Lower leg skin (tissue), 3 donors: ENCODE measurements around the gene ABT1.

Experiments used
- POLR2A ChIP-seq, 2 donors: fragments of 450-650 bp; IDR thresholded peaks; one replicate each; pipeline ENCODE4 v1.6.1; 2016 to 2017; ENCODE audit warnings: antibody characterized with exemption in 2 of 2, mild to moderate bottlenecking in 1 of 2, moderate library complexity in 1 of 2
- TF ChIP-seq, protein P1 (sequence below), 3 donors: fragments of 450-650 bp; IDR thresholded peaks; one replicate each; pipeline ENCODE4 v1.5.1; 2016; ENCODE audit warnings: antibody characterized with exemption in 3 of 3, mild to moderate bottlenecking in 3 of 3, moderate library complexity in 2 of 3

DNA sequence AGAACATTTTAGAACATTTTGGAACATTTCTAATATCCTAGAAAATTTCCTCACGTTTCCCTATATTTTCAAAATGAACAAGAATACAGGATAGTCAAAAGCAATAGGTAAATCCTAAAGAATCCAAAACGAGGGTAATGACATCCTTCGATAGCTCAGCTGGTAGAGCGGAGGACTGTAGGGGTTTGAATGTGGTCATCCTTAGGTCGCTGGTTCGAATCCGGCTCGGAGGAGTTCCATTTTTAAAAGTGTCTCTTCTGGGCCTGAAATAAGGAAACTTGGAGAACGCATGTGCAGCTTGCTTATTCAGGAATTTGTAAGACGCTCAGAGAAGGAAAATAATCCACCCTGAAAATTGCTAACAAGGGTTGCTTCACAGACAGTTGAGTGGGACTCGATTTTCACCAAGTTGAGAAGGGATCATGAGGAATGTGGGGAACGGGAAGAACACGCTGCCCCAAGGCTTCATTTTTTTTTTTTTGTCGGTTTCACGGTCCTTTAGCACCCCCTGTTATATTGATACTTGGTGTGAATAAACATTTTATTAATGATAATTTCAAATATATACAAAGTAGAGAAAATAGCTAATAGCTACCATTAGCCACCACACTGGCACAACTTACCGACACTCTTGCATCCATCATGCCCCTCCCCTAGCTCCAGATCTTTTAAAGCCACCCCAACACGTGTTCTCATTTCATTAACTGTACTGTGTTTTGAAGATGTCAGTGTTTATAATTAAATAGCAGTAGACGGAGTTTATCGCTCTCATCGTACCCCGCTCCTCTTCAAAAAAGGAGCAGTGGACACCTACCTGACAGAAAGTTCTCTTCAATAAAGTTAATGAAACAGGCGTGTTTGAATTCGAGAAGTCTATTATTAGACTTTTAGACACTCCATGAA lies 1.8 kb upstream of the ABT1 start:
- TF ChIP-seq POLR2A (IDR thresholded peaks at IDR 0.05) = no peak
- TF ChIP-seq, protein P1, sequence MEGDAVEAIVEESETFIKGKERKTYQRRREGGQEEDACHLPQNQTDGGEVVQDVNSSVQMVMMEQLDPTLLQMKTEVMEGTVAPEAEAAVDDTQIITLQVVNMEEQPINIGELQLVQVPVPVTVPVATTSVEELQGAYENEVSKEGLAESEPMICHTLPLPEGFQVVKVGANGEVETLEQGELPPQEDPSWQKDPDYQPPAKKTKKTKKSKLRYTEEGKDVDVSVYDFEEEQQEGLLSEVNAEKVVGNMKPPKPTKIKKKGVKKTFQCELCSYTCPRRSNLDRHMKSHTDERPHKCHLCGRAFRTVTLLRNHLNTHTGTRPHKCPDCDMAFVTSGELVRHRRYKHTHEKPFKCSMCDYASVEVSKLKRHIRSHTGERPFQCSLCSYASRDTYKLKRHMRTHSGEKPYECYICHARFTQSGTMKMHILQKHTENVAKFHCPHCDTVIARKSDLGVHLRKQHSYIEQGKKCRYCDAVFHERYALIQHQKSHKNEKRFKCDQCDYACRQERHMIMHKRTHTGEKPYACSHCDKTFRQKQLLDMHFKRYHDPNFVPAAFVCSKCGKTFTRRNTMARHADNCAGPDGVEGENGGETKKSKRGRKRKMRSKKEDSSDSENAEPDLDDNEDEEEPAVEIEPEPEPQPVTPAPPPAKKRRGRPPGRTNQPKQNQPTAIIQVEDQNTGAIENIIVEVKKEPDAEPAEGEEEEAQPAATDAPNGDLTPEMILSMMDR (IDR thresholded peaks at IDR 0.05) = no peak
